Stimulated activated CD4-positive, alpha-beta T cell treated with anti-CD3 and anti-CD28 coated beads, Interleukin-1b, Interleukin-23, amount 100 ng/mL, for 1 hour (primary cell): Measurements from ENCODE around the gene DNMT3A.

ENCODE experiments used
- DNase-seq, 2 donors: peaks; one replicate each; pipeline ENCODE4 v3.0.0-alpha.2; 2020; ENCODE audit warnings: low read depth in 2 of 2

DNMT3A gene

GRCh38 chr2:25326326-25327013 lies 15.3 kb downstream of the DNMT3A start:
- DNase-seq, result no peak

- no peak for DNase-seq
These were observed 16.7 kb downstream of the DNMT3A start for GRCh38 chr2:25324905-25325592.

- DNase-seq, result no peak
These were observed 17.5 kb downstream of the DNMT3A start for GRCh38 chr2:25324251-25324650.

- no peak for DNase-seq
These were observed 18.0 kb downstream of the DNMT3A start for GRCh38 chr2:25323610-25324189.

- no peak for DNase-seq
These were observed 18.6 kb downstream of the DNMT3A start for GRCh38 chr2:25323042-25323514.

- DNase-seq, result no peak
These were observed 19.4 kb downstream of the DNMT3A start for GRCh38 chr2:25322312-25322711.

- no peak for DNase-seq
These were observed 21.6 kb downstream of the DNMT3A start for GRCh38 chr2:25320077-25320476.

- DNase-seq, result no peak
These were observed 25.6 kb downstream of the DNMT3A start for GRCh38 chr2:25316101-25316500.

- DNase-seq, result no peak
These were observed 26.4 kb downstream of the DNMT3A start for GRCh38 chr2:25315316-25315680.

GRCh38 chr2:25314514-25315315 lies 27.0 kb downstream of the DNMT3A start:
- peak; percentile 40 to 83 for DNase-seq

- no peak for DNase-seq
These were observed 27.8 kb downstream of the DNMT3A start for GRCh38 chr2:25313711-25314513.

GRCh38 chr2:25312958-25313710 lies 28.6 kb downstream of the DNMT3A start:
- no peak for DNase-seq

GRCh38 chr2:25311865-25312575 lies 29.7 kb downstream of the DNMT3A start:
- DNase-seq, result no peak

GRCh38 chr2:25310965-25311864 lies 30.5 kb downstream of the DNMT3A start:
- DNase-seq, result no peak

GRCh38 chr2:25310709-25310964 lies 31.1 kb downstream of the DNMT3A start:
- no peak for DNase-seq

- DNase-seq, result peak in 1 of 2 donors; percentile 57
These were observed 32.3 kb downstream of the DNMT3A start for GRCh38 chr2:25309402-25309801.

GRCh38 chr2:25308599-25308998 lies 33.1 kb downstream of the DNMT3A start:
- no peak for DNase-seq

GRCh38 chr2:25307949-25308557 lies 33.7 kb downstream of the DNMT3A start:
- no peak for DNase-seq
